Suppressor macrophage (primary cell): Measurements from ENCODE around the gene TATDN2.

Experiments used
- DNase-seq, 4 experiments: peaks; one replicate each; pipeline ENCODE4 v3.0.0-alpha.2; 2020 to 2022

The TATDN2 gene

DNA sequence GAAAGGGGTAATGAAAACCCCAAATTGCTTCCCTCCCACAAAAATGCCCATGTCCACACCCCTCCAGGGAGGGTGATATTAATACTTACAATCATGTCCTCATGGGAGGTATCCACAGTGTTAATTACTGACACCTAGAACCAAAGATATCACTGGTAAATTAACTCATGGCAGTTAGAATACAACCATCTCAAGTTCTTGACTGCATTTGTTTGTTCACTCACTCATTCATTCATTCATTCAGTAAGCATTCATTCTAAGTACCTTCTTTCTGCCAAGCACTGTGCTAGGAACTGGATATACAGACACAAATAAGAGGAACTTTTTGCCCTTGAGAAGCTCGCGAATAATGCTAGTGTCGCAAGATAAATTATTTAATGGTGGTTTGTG, 69.7 kb downstream of the TATDN2 start:
- no peak for DNase-seq

DNA sequence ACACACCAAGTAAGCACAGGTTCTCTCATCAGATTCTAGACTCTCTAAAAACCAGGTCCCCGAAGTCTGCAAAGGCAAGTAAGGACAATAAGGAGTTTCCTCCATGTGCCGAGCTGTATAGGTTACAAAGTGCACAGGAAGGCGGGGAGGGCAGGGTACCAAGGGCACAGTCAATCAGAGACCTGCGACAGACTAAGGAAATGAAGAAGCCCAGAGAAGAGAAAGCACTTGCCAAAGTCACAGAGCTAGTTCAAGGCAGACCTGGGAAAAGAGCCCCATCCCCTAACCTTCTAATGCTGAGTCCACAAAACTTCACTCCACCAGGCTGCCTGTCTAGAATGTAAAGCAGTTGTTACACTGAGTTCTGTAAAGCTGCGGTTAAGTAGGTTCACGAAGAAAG, 71.0 kb downstream of the TATDN2 start:
- no peak for DNase-seq

- no peak for DNase-seq
Observed at GRCh38 chr3:10319804-10320203, 71.5 kb downstream of the TATDN2 start.

- no peak for DNase-seq
Observed at GRCh38 chr3:10320320-10320677, 72.0 kb downstream of the TATDN2 start.

DNA sequence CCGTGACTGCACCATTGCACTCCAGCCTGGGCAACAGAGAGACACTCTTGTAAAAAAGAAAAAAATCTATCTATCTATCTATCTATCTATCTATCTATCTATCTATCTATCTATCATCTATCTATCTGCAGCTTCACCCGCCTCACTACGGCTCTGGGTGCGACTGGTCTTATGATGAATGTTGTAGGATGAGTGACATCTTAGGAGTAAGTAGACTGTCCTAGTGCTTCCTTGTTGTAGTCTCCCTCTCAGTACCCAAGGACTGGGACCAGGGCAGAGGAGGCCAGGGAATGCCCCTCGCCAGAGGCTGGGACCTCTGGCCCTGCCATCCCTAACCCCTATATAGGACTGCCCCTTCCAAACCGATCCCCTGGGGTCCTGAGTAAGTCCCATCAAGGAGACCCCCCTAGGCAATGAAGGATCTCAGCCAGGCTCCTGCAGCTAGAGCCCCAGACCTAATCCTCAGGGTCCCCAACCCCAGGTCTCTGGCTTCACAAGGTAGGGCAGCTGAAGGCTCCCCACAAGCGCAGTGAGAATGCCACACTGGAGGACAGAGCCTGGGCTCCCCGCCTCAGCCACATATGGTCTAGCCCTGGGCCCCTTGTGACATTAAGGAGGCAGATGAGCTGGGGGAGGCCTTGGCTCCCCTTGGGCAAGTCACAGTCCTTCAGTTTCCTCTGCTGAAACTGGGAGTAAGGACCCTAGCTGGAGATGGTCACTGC, 73.5 kb downstream of the TATDN2 start:
- no peak for DNase-seq

DNA sequence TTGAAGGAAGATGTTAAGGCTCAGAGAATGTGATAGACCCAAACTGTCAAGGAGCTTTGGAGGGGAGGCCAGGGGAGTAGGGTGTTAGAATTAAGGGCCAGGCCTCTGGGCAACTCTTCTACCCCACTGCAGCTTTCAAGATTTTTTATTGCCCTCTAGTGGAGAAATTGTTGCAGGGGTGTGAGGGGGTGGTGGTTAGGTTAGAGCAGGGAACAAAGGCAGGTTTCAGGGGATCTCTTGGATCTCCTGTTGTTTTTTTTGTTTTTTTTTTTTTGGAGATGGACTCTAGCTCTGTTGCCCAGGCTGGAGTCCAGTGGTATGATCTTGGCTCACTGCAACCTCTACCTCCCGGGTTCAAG, 74.1 kb downstream of the TATDN2 start:
- DNase-seq, result peak; percentile 35 to 63 (median 42)

GRCh38 chr3:10327592-10327991, 79.3 kb downstream of the TATDN2 start:
- DNase-seq, result no peak

- no peak for DNase-seq
Observed at GRCh38 chr3:10328460-10329071, 80.3 kb downstream of the TATDN2 start.

DNA sequence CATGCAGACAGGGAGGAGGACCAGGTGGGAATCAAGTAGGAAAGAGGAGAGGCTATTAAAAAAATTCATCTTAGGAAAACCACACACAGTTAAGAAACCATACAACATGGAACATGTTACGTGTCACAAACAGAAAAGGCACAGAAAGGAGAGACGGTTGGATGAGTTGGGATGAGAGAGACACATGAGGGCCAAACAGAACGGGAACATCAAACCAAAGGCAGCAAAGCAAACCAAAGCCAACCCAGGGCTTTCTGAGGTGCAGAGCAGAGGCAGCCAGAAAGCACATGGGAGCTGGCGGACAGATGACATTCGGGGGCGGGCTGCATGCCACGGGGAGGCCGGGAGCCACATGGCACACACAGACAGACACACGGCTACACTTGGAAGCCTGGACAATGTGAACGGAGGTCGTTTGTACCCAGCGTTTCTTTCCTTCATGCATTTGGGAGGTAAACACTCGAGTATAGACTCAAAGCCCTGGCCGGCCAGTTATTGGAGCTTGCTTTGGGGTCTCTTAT, 81.3 kb downstream of the TATDN2 start:
- DNase-seq, result no peak

DNA sequence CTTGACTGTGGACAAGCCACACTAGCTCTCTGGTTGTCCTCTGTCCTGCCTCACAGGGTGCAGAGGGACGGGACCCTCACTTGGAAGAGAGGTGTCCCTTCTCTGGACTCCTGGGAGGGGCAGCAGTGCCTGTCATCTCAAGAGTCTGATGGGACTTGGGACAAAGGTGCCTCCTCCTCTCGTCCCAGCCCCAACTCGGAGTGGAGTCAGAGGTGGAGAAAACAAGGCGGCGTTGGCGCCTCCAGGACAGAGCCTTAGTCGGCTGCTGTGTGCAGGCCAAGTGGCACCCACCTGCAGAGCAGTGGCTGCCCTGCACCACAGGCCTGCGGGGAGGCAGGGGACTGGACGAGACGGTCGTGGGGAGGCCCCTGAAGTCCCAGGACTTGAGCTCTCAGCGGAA, 82.1 kb downstream of the TATDN2 start:
- no peak for DNase-seq
